Measurements from ENCODE around the gene EP400. TPM values are rescaled to one million over a fixed set of nuclear protein-coding genes. Genes with fewer than 3 reads are reported as not detected.

The EP400 gene
- total and polyA plus RNA-seq, 9 donors = 19.6 to 60.7 (median 44.0) TPM

DNA sequence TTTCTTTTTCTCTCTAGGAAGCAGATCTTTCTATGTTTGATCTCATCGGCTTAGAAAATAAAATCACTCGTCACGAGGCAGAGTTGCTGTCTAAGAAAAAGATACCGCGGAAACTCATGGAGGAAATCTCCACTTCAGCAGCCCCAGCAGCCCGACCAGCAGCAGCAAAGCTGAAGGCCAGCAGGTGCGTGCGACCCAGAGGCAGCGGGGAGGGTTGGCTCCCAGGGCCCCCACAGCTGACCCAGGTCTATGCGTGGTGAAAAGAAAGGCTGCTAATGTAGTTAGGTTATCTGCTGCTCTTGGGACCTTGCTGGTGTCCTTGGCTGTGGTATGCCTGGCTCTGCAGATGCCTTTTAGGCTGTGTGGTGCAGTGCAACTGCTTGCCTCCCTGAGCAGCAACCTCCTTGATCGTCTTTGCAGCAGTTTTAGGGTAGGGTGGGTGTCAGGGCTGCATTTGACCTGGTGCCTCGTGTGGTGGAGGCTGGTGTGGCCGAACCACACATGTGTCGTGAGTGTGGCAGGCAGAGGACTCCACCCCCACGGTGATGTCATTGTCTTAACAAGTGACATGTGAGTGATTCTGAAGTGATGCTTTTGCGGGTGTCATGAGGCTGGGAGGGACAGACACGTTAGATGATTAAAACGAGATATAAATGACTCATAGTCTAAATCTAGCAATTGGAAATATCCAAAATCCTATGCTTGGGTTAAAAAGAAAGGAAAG lies 68.6 kb downstream of the EP400 start:
- H3K9me3 ChIP-seq = no peaks in the 10 kb centered on the region
- peak in 1 of 5 donors; percentile 24 for DNase-seq
- peaks cover 4% of the 10 kb centered on the region for H3K4me1 ChIP-seq (ENCODE audit: insufficient read depth)
- H3K27me3 ChIP-seq = no peaks in the 10 kb centered on the region
- no peak overlapping the region for H3K4me3 ChIP-seq
- 85 to 89% (median 86%) methylated on average over 18 of the region's 18 CpGs for WGBS, 3 donors
- TF ChIP-seq CTCF (IDR thresholded peaks at IDR 0.05) = no peak
- no peak for TF ChIP-seq EP300 (IDR thresholded peaks at IDR 0.05)
- no peak for TF ChIP-seq POLR2A (IDR thresholded peaks at IDR 0.05)
- no peaks in the 10 kb centered on the region for H3K36me3 ChIP-seq
- no peak overlapping the region for H3K27ac ChIP-seq
- intact Hi-C loops (cut with DNase I) = no loop called here

GRCh38 chr12:132019891-132020290 lies 70.1 kb downstream of the EP400 start:
- Histone ChIP-seq H3K4me1 (ENCODE audit: insufficient read depth) (peaks cover 4% of the 10 kb centered on the region), H3K9me3 (no peaks in the 10 kb centered on the region), H3K36me3 (no peaks in the 10 kb centered on the region), H3K27ac (no peak overlapping the region), H3K27me3 (no peaks in the 10 kb centered on the region), H3K4me3 (no peak overlapping the region)
- WGBS, 3 donors = 94 to 95% (median 95%) methylated on average over 18 of the region's 18 CpGs
- intact Hi-C loops (cut with DNase I) = no loop called here
- DNase-seq = peak in 1 of 5 donors; percentile 22
- TF ChIP-seq EP300 (IDR thresholded peaks at IDR 0.05) = no peak
- no peak for TF ChIP-seq CTCF (IDR thresholded peaks at IDR 0.05)
- TF ChIP-seq POLR2A (IDR thresholded peaks at IDR 0.05) = no peak

DNA sequence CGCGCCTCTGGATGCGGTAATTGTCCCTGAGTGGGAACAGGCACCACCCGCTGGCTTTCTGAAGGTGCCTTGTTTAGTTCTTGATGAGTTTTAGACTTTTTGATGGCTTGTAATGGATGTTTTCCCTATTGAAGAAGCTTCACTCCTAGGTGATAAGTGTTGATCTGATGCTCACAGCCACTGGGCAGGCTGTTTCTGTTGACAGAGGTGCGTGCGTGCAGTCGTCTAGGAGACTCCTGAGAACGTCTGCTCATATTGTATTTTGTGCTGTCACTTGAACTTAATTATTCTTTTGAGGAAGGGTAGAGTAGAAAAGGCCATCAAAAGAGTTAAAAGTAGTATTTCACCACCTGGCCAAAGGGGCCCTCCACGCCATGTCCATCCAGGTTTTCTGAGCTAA lies 70.5 kb downstream of the EP400 start:
- Histone ChIP-seq H3K36me3 (no peaks in the 10 kb centered on the region), H3K4me3 (no peak overlapping the region), H3K27me3 (no peaks in the 10 kb centered on the region), H3K27ac (no peak overlapping the region), H3K9me3 (no peaks in the 10 kb centered on the region), H3K4me1 (ENCODE audit: insufficient read depth) (peaks cover 4% of the 10 kb centered on the region)
- DNase-seq = no peak
- 84 to 91% (median 90%) methylated on average over 9 of the region's 9 CpGs for WGBS, 3 donors
- TF ChIP-seq CTCF (IDR thresholded peaks at IDR 0.05) (no peak), EP300 (IDR thresholded peaks at IDR 0.05) (no peak)
- intact Hi-C loops (cut with DNase I) = no loop called here

DNA sequence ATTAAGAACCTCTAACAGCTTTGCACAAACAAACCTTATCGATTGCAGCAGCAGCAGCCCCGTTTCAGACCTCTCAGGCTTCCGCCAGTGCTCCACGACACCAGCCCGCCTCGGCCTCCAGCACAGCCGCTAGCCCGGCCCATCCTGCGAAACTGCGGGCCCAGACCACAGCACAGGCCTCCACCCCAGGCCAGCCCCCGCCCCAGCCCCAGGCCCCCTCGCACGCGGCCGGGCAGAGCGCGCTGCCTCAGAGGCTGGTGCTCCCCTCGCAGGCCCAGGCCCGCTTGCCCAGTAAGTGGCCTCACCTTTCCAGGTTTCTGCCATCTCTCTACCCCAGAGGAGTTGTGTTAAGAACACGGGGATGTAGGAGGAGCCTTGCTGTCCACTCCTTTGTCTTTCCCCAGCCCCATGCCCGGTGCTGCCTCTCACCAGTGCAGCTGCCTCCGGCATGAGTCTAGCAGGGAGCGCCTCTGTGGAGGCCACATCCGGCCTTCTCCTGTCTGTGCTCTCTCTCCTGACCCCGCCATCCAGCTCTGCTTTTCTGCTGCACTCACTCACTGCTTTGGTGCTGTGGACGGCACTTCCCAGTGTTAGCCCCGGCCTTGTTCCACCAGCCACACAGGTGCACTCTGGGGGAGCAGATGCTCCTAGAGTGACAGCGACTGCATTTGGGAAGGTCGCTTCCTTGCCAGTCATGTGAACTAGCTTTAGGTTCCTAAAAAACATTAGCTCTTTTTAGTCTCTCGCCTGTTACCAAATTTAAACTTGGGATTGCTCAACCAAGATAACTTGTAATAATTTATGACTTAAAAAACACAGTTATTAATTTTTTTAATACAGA lies 71.5 kb downstream of the EP400 start:
- intact Hi-C loops (cut with DNase I) = no loop called here
- H3K27me3 ChIP-seq = no peaks in the 10 kb centered on the region
- H3K36me3 ChIP-seq = no peaks in the 10 kb centered on the region
- TF ChIP-seq CTCF (IDR thresholded peaks at IDR 0.05) (no peak), POLR2A (IDR thresholded peaks at IDR 0.05) (no peak), EP300 (IDR thresholded peaks at IDR 0.05) (no peak)
- WGBS, 3 donors = 72 to 83% (median 74%) methylated on average over 30 of the region's 30 CpGs
- no peaks in the 10 kb centered on the region for H3K9me3 ChIP-seq
- no peak overlapping the region for H3K4me3 ChIP-seq
- H3K4me1 ChIP-seq (ENCODE audit: insufficient read depth) = peaks cover 4% of the 10 kb centered on the region
- peak in 4 of 5 donors; percentile 21 to 36 (median 30) for DNase-seq
- H3K27ac ChIP-seq = no peak overlapping the region
